HG02870 (cell line): ENCODE data around the gene GRIA3.

Experiments used
- ATAC-seq: cut with Tn5 transposase; IDR thresholded peaks from one replicate; pipeline ENCODE4 v1.9.1; 2021; ENCODE audit warnings: mild to moderate bottlenecking, moderate library complexity; ENCODE audit not compliant: unreplicated experiment

The GRIA3 gene

GRCh38 chrX:123193101-123193500, 9.0 kb downstream of the GRIA3 start:
- no peak for ATAC-seq

GRCh38 chrX:123199338-123199737, 15.3 kb downstream of the GRIA3 start:
- ATAC-seq, result no peak

GRCh38 chrX:123201720-123202119, 17.6 kb downstream of the GRIA3 start:
- ATAC-seq, result no peak

DNA sequence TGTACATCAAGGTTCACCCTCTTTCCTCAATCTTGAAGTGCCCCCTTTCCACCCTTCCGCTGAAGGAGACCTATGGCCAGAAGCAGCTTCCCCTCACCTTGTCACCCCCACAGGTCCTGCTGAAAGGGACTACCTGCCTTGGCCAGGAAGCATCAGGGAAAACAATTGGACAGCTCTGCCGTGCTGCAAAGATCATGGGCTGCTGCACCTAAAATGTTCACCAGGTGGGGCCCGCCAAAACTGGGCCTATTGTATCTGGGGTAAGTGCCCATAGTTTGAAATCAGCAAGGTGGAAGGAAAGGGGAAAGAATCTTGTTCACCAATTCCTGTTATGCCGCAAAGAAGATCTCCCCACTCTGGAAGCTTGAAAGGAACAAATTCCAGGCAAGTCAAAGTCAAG, 18.4 kb downstream of the GRIA3 start:
- ATAC-seq, result no peak

DNA sequence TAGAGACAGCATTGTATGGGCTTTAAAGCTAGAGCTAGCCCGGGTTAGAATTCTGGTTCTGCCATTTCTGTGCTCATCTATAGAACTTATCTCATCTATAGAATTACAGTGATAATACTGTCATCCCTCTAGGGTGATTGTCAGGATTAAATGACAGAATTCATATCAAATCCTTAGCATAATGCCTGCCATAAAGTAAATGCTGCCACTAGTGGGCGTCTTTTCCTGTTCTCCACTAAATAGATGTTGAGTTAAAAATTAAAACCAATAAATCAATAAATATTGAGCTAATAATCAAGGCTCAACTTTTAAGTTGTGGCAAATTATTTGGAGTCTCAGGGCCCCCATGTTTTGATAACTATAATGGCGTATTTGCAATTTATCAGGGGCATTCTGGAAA, 19.7 kb downstream of the GRIA3 start:
- ATAC-seq, result no peak

DNA sequence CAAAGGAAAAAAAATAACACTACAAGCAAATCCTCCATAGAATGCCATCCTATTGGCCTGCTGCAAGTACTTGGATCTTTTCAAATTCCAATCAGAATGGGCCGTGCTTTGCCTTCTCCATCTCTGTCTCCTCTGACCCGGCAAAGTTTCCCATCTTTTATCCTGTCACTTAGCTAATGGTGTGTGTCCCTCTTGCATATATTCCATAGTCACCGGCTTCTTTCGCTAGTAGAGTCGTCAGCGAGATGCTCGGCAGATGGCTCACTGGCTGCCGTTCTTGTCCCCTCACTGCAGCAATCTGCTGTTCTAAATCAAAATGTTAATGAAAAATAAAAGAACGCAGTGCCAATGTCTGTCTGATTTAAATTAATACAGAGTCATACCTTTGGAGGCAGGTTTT, 22.1 kb downstream of the GRIA3 start:
- ATAC-seq, result no peak

GRCh38 chrX:123210252-123210651, 26.2 kb downstream of the GRIA3 start:
- ATAC-seq, result no peak

DNA sequence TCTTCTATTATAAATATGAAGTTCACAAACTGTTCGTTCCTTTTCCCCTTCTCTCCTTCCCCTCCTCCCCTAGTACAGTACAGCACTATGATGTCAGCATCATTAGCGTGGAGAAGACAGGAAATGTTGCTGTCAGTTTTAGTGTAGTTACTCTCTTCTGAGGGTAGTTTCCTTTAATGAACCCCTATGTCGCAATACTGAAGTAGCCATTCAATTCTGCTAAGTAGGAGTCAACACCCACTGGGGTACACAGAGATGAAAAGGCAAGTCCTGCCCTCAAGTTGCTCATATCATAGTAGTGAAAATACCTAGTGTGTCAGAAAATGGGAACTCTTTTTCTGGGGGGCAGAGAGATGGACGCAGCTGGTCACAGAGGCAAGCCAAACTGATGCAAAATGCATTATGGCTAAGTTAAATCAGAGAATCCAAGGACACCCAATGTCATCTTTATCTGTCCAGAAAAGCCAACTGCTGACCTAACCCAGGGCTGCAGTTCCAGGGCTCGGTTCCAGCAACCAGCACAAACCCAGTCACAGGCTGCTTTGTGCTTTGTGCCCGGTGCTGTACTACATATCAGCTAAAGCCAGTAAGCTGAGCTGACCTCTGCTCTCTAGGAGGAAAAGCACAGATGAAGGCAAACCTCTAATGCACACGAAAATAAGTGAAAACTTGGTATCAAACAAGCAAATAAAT, 31.5 kb downstream of the GRIA3 start:
- no peak for ATAC-seq

- ATAC-seq, result no peak
Measured at GRCh38 chrX:123217077-123217476, 33.0 kb downstream of the GRIA3 start.

DNA sequence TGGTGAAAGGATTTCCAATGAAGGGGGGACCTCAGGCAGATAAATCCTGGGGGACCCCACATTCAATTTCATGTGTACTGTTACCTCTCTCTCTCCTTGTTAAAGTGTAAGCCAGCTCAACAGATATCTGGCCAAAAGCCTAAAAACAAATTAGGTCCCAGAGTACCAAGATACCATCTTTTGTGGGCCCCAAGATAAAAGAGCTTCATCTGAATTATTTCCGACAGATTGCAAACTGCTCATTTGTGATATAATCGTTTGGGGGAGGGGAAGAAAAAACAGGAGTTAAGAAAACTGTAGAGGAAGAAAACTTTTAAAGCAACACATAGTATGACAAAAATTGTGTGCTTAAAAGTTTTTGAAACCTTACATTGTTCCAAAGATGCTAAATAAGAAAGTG, 33.6 kb downstream of the GRIA3 start:
- no peak for ATAC-seq

DNA sequence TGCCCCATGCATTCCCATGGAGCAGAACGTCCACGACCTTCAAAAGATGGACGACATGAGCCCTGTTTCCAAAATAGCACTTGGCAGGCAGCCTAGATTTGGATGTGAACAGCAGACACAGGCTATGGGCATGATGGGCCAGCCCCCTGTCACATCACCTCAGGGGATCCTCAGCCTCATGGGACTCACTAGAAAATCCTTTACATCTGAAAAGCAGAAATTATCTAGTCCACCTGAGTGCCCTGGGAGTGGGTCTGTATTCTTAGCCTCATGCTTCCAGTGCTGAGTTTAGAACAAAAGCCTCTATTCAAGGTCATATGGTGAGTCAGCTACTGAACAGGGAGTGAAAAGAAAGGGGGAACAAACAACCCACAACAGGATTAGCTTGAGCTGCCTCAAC, 35.8 kb downstream of the GRIA3 start:
- no peak for ATAC-seq

DNA sequence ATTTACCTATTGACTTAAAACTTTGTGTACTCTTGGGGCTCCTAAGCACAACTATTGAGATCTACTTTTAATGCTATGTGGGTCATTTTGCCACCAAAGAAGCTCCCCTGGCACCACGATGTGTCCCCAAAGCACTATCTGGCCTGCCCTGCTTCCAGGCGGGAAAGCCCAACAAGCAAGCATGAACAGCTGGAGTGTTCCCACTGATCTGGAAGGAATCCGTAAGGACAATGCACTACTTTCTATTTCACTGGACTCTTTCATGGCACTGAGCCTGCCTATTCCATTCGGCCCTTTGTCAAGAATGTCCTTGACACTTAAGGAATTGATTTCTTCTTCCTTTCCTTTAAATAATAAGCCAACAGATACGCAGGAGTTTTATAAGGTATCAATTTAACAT, 38.8 kb downstream of the GRIA3 start:
- no peak for ATAC-seq

GRCh38 chrX:123223409-123223808, 39.3 kb downstream of the GRIA3 start:
- peak; percentile 32 for ATAC-seq

DNA sequence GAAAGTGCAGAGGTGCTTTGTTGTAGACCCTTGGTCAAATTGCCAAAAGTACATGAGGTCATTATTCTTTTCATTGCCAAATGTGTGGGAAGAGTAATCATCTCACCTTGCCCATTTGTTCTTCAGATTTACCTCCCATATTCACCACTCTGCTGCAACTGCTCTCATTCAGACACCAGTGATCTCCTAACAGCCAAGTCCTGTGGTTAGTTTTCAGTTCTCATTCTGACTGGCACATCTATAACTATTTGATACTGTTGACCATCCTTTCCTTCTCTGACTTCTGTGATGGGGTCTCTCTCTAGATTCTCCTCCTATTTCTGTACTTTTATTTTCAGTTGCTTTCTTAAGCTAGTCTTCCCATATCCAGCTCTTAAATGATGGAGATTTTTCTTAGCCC, 39.8 kb downstream of the GRIA3 start:
- peak; percentile 90 for ATAC-seq

DNA sequence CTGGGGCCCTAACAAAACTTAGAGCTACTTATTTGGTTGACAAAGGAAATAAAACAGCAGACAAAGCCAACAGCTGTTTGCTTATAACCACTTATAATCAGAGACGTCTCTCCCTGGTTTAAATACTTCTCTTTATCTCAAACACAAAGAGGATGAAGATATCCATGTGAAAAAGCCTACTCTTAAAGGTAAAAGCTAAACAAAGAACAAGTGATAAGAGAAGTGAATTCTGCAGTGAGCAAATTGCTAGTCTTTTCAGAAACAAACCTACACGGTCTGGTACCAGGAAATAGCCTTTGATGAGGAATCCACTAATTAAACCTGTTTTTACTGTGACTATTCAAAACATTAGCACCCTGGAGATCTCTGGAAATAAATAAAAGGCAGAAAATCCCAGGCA, 46.7 kb downstream of the GRIA3 start:
- no peak for ATAC-seq

DNA sequence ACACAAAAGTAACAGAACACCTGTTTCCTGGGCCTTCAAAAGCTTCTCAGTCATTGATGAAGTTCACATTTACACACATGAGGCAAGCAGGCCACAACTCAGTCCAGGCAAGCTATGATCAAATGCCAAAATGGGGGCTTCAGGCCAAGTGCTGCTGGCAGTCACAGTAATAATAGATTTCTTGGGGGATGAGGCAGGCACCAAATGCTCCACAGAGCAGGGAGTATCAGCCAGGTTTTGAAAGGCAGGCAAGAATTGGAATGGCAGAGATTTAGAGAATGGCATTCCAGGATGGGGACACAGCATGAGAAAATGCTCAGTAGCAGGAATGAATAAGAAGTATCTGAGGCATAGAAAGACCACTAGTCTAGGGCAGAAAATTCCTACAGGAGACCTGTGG, 52.8 kb downstream of the GRIA3 start:
- ATAC-seq, result no peak

- no peak for ATAC-seq
Measured at GRCh38 chrX:123237271-123237670, 53.2 kb downstream of the GRIA3 start.

DNA sequence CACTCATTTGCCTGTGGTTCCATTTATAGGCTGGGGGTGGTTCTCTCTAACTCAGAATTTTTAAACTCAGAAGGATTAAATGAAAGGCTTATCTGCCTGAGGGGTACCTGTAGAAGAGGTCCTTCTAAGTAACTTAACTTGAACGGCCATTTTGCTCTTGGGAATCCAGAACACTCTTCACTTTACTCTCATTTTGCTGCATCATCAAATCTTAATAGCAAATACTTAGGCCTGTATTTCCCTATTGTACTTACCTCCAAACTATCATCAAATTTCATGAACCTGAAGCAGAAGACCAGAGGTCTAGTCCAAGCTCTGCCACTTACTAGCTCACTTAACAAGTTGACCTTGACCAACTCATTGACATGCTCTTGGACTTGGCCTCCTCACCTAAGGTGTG, 70.4 kb downstream of the GRIA3 start:
- no peak for ATAC-seq

DNA sequence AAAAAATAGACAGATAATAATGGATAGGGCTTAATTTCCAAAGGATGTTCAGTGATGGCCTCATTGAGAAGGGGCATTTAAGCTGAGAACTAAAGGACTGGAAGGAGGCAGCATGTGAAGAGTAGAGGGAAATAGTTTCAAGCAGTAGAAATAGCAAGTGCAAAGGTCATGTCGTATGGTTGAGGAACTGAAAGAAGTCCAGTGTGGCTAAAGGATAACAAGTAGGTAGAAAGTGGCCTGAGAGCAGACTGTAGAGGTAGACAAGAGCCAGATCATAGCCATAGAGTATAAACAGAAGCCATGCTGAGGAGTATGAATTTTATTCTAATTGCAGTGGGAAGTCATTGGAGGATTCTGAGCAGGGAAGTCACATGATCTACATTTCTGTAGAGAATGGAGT, 72.3 kb downstream of the GRIA3 start:
- ATAC-seq, result no peak

DNA sequence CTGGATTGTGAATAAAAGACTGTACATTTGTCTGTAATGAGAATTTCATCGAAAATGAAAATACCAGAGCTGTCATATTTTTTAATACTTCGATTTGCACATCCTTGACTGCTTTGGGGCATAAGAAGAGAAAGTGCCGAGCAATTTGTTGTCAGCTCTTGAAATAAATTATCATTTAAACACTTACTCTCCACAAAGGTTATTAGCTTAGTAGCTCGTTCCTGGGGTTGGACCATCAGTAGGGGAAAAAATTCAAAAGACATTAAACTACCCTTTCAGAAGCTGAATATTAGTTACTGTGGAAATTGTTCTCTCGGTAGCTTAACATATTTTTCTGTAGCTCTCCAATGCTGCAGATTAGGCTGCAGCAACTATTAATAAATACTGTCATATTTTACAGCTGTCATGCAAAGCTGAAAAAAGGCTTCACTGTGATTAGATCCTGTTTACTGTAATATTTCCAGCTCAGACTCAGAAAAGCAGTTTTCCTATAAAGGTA, 76.9 kb downstream of the GRIA3 start:
- ATAC-seq, result no peak

DNA sequence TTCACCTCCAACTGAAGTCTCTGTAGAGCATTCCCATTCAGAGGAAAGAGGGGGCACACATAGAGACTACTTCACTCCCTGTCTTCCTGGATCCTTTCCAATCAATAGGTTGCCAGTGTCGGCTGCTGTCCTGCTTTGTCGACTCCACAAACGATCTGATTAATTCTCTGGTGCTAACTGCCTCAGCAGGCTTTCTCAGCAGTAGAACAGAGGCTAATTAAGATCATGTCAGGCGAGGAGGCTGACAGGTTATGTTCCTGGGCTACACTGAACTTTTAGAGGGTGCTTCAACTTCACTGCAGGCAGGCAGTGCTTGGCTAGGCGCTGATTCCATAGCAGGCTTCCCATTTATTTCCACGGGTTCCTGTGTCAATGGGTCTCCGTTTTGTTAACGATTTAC, 79.2 kb downstream of the GRIA3 start:
- no peak for ATAC-seq

GRCh38 chrX:123263747-123264146, 79.7 kb downstream of the GRIA3 start:
- ATAC-seq, result no peak

DNA sequence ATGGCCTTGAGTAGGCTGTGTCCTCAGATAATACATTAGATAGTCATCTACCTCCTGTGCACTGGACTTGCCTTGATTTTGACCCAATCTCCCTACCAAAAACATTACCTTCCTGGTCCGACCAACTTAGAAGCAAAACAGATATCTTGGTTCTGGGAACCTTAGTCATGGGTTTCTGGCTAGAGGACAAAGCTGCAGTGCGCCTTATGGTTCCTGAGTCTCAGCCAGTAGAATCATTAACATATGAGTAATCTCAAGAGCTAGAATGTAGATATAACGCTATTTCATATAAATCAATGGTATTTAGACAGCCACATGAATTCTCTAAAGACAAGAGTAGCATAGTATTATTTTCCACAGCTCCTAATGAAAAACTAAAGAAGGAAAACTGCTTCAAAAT, 83.1 kb downstream of the GRIA3 start:
- ATAC-seq, result no peak
